Measurements from ENCODE around the gene ADAMTSL3.

Gene ADAMTSL3

DNA sequence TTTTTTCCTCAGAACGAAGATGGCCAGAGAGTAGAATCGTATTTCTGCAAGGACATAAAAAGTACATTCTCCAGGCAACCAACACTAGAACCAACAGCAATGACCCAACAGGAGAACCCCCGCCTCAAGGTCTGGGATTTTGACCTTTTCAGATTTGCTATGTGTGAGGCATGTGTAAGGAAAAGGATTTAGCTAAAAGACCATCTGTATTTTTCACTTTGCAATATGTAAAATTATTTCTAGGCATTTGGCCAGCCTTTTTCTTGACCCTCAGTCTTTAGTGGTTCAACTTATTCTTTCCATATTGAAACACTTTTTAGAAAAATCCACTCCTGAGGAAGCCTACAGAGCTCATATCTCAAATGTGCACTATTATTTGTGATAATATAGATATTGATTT is 362.4 kb downstream of the ADAMTSL3 start:
- Histone ChIP-seq H3K18ac (ENCODE audit: low read length) (no peak overlapping the region), H3K23ac (ENCODE audit: low read length) (no peak overlapping the region), H2BK5ac (ENCODE audit: low read length) (no peak overlapping the region), H2BK120ac (ENCODE audit: low read depth, low read length) (no peak overlapping the region), H3K4ac (ENCODE audit: low read depth, low read length) (no peak overlapping the region), H3K9ac (ENCODE audit: low read length) (no peak overlapping the region), H3K79me1 (ENCODE audit: low read length) (no peaks in the 10 kb centered on the region), H4K8ac (ENCODE audit: low read depth, low read length) (no peak overlapping the region), H4K5ac (ENCODE audit: low read length) (no peak overlapping the region), H3K27me3 (ENCODE audit: insufficient read depth, low read length, poor library complexity) (no peaks in the 10 kb centered on the region), H3K4me1 (ENCODE audit: control insufficient read depth, low read depth, low read length) (no peaks in the 10 kb centered on the region), H2BK15ac (replicated peaks; ENCODE audit: low read depth) (no peak overlapping the region), H2AK5ac (ENCODE audit: low read length) (no peak overlapping the region), H3K56ac (ENCODE audit: low read length) (no peak overlapping the region), H3K4me3 (ENCODE audit: low read length) (no peak overlapping the region), H3K79me2 (ENCODE audit: control insufficient read depth, insufficient read depth, low read length) (no peaks in the 10 kb centered on the region), H3K27ac (ENCODE audit: low read depth, low read length) (no peak overlapping the region), H3K36me3 (ENCODE audit: control insufficient read depth, insufficient read depth, low read length) (no peaks in the 10 kb centered on the region), H3K4me2 (ENCODE audit: low read length) (no peak overlapping the region)
- DNase-seq = no peak
- WGBS (ENCODE audit: extremely low coverage, insufficient coverage, low lambda C conversion rate) = no CpG with 5 or more reads among the region's 3 CpGs

DNA sequence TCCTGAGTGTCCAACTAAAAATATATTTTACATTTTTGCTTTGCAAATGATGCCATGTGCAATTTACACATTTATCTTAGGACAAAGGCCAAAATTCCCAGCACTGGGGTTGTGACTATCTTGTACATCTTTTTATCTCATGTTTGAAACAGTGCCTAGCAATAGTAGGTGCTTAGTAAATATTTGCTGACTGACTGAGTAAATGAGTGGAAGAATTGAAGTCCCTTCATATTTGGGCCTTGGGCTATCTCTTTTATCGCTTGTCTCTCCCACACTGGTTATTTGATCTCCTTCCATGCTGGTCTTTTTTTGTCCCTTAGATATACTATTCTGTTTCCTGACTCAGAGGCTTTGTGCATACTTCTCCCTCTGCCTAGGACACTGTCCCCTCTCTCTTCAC is 368.6 kb downstream of the ADAMTSL3 start:
- Histone ChIP-seq H3K36me3 (ENCODE audit: control insufficient read depth, insufficient read depth, low read length) (no peaks in the 10 kb centered on the region), H3K27me3 (ENCODE audit: insufficient read depth, low read length, poor library complexity) (no peaks in the 10 kb centered on the region)

DNA sequence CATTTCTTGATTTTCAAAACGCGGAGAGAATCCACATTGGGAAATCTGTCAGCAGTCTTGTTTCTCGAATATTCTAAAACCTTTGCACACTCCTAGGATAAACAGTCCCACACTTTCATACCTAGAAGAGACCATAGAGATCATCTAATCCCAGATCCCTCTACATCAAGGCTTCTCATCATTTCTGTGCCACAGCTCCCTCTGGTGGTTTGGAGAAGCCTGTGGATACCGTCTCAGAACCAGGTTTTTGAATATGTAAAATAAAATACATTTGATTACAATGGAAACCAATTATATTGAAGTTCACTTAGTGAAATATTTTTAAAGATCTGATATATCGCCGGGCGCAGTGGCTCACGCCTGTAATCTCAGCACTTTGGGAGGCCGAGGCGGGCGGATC is 369.7 kb downstream of the ADAMTSL3 start:
- Histone ChIP-seq H3K9ac (ENCODE audit: low read length) (no peak overlapping the region), H2BK120ac (ENCODE audit: low read depth, low read length) (no peak overlapping the region), H3K56ac (ENCODE audit: low read length) (no peak overlapping the region), H3K79me1 (ENCODE audit: low read length) (no peaks in the 10 kb centered on the region), H3K4me3 (ENCODE audit: low read length) (no peak overlapping the region), H3K4ac (ENCODE audit: low read depth, low read length) (no peak overlapping the region), H3K23ac (ENCODE audit: low read length) (no peak overlapping the region), H4K5ac (ENCODE audit: low read length) (no peak overlapping the region), H2BK5ac (ENCODE audit: low read length) (no peak overlapping the region), H3K18ac (ENCODE audit: low read length) (no peak overlapping the region), H3K27ac (ENCODE audit: low read depth, low read length) (no peak overlapping the region), H3K36me3 (ENCODE audit: control insufficient read depth, insufficient read depth, low read length) (no peaks in the 10 kb centered on the region), H3K27me3 (ENCODE audit: insufficient read depth, low read length, poor library complexity) (no peaks in the 10 kb centered on the region), H3K79me2 (ENCODE audit: control insufficient read depth, insufficient read depth, low read length) (no peaks in the 10 kb centered on the region), H4K8ac (ENCODE audit: low read depth, low read length) (no peak overlapping the region), H3K4me2 (ENCODE audit: low read length) (no peak overlapping the region), H2AK5ac (ENCODE audit: low read length) (no peak overlapping the region), H2BK15ac (replicated peaks; ENCODE audit: low read depth) (no peak overlapping the region), H3K4me1 (ENCODE audit: control insufficient read depth, low read depth, low read length) (no peaks in the 10 kb centered on the region)
- DNase-seq = peak; percentile 57
- no CpG with 5 or more reads among the region's 11 CpGs for WGBS (ENCODE audit: extremely low coverage, insufficient coverage, low lambda C conversion rate)

More for the DNA sequence above, 368.6 kb downstream of the ADAMTSL3 start:
- no CpG with 5 or more reads among the region's 1 CpG for WGBS (ENCODE audit: extremely low coverage, insufficient coverage, low lambda C conversion rate)
- H3K79me1 ChIP-seq (ENCODE audit: low read length) = no peaks in the 10 kb centered on the region
- H2AK5ac ChIP-seq (ENCODE audit: low read length) = no peak overlapping the region
- H3K27ac ChIP-seq (ENCODE audit: low read depth, low read length) = no peak overlapping the region
- no peak for DNase-seq
- no peak overlapping the region for H3K56ac ChIP-seq (ENCODE audit: low read length)
- H3K4me3 ChIP-seq (ENCODE audit: low read length) = no peak overlapping the region
- H3K23ac ChIP-seq (ENCODE audit: low read length) = no peak overlapping the region
- H4K8ac ChIP-seq (ENCODE audit: low read depth, low read length) = no peak overlapping the region
- no peak overlapping the region for H2BK5ac ChIP-seq (ENCODE audit: low read length)
- H3K4me1 ChIP-seq (ENCODE audit: control insufficient read depth, low read depth, low read length) = no peaks in the 10 kb centered on the region
- H3K9ac ChIP-seq (ENCODE audit: low read length) = no peak overlapping the region
- H3K4me2 ChIP-seq (ENCODE audit: low read length) = no peak overlapping the region
- no peak overlapping the region for H4K5ac ChIP-seq (ENCODE audit: low read length)
- no peak overlapping the region for H2BK120ac ChIP-seq (ENCODE audit: low read depth, low read length)
- H3K18ac ChIP-seq (ENCODE audit: low read length) = no peak overlapping the region
- no peaks in the 10 kb centered on the region for H3K79me2 ChIP-seq (ENCODE audit: control insufficient read depth, insufficient read depth, low read length)
- no peak overlapping the region for H3K4ac ChIP-seq (ENCODE audit: low read depth, low read length)
- no peak overlapping the region for H2BK15ac ChIP-seq (replicated peaks; ENCODE audit: low read depth)

DNA sequence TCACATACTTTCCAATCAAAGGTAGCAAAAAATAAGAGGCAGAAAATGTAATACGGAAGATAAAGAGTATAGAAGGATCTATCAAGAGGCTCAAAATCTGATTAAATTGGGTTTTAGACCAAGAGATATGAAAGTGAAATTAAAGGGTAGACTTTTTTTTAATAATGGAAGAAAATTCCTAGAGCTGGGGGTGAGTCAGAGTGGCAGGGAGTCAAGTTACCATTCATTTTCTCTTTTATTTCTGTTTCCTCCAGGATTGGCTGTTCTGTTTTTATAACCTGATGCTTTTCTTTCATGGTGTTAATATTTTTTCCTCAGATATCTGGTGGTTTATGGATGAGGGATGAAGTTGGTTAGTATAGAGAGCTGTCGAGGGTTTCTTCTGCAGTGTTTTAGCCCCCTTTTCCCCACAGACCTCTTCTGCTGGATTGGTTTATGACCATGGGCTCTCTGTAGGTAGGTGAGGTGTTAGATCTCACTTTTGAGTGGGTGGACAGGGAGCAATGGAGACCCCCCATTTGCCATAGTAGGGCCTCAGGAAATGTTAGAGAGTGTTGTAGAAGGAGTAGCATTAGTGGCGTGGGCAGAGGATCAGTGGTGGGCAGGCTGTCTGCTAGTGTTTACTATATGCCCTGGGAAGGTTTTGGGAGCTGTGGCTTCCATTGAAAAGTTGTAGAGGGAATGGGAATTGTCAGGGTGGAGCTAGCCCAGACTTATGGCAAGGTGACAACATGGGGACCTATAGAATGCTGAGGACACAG is 380.1 kb downstream of the ADAMTSL3 start:
- no peak overlapping the region for H3K4me2 ChIP-seq (ENCODE audit: low read length)
- no peaks in the 10 kb centered on the region for H3K79me2 ChIP-seq (ENCODE audit: control insufficient read depth, insufficient read depth, low read length)
- no peak overlapping the region for H4K8ac ChIP-seq (ENCODE audit: low read depth, low read length)
- H3K4ac ChIP-seq (ENCODE audit: low read depth, low read length) = no peak overlapping the region
- H3K4me3 ChIP-seq (ENCODE audit: low read length) = no peak overlapping the region
- no peak overlapping the region for H3K27ac ChIP-seq (ENCODE audit: low read depth, low read length)
- no peak overlapping the region for H2BK5ac ChIP-seq (ENCODE audit: low read length)
- no peak for DNase-seq
- H3K79me1 ChIP-seq (ENCODE audit: low read length) = no peaks in the 10 kb centered on the region
- no peak overlapping the region for H3K18ac ChIP-seq (ENCODE audit: low read length)
- no peaks in the 10 kb centered on the region for H3K4me1 ChIP-seq (ENCODE audit: control insufficient read depth, low read depth, low read length)
- no peak overlapping the region for H2AK5ac ChIP-seq (ENCODE audit: low read length)
- H2BK120ac ChIP-seq (ENCODE audit: low read depth, low read length) = no peak overlapping the region
- no peaks in the 10 kb centered on the region for H3K36me3 ChIP-seq (ENCODE audit: control insufficient read depth, insufficient read depth, low read length)
- H3K9ac ChIP-seq (ENCODE audit: low read length) = no peak overlapping the region
- no peaks in the 10 kb centered on the region for H3K27me3 ChIP-seq (ENCODE audit: insufficient read depth, low read length, poor library complexity)
- H4K5ac ChIP-seq (ENCODE audit: low read length) = no peak overlapping the region
- no CpG with 5 or more reads among the region's 3 CpGs for WGBS (ENCODE audit: extremely low coverage, insufficient coverage, low lambda C conversion rate)
- H3K56ac ChIP-seq (ENCODE audit: low read length) = no peak overlapping the region
- H2BK15ac ChIP-seq (replicated peaks; ENCODE audit: low read depth) = no peak overlapping the region
- H3K23ac ChIP-seq (ENCODE audit: low read length) = no peak overlapping the region

DNA sequence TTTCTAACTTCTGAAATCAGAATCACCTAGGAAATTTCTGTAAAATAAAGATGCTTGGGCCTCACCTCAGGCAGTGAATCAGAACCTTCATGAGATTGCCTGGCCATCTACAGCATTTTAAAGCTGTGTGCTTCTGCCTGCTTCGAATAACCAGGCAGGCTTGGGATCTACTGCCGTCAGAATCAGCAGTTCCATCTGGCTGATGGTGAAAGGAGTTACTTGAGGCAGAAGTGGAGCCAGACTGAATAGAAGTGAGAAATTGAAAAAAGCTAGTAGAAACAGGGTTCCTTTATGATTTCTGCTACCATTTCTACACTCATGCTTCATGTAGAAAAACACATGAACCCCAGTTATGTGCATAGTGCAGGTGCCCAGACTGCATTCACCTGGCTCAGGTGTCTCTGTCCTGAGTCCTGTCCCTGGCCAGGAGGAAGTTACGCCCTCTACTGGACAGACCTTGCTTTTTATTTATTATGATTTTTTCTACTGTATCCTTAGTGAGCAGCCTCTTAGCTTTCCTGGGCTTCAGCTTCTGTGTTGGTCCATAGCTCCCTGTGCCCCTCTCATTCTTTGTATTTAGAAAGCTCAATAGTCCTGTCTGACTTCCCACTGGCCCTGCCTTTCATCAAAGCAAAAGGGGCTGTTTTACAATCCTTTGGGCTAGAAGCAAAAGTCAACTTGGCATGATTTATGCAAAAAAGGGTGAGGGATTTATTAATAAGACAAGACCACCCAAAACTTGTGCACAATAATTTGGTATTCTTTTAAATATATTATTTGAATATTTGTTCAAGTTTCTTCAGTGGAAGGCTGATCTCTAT is 380.9 kb downstream of the ADAMTSL3 start:
- H3K79me1 ChIP-seq (ENCODE audit: low read length) = no peaks in the 10 kb centered on the region
- H3K9ac ChIP-seq (ENCODE audit: low read length) = no peak overlapping the region
- H3K36me3 ChIP-seq (ENCODE audit: control insufficient read depth, insufficient read depth, low read length) = no peaks in the 10 kb centered on the region
- no CpG with 5 or more reads among the region's 3 CpGs for WGBS (ENCODE audit: extremely low coverage, insufficient coverage, low lambda C conversion rate)
- DNase-seq = peak; percentile 65
- no peak overlapping the region for H3K23ac ChIP-seq (ENCODE audit: low read length)
- no peak overlapping the region for H3K4ac ChIP-seq (ENCODE audit: low read depth, low read length)
- no peak overlapping the region for H3K27ac ChIP-seq (ENCODE audit: low read depth, low read length)
- no peak overlapping the region for H3K4me3 ChIP-seq (ENCODE audit: low read length)
- no peak overlapping the region for H4K5ac ChIP-seq (ENCODE audit: low read length)
- H2BK120ac ChIP-seq (ENCODE audit: low read depth, low read length) = no peak overlapping the region
- H3K27me3 ChIP-seq (ENCODE audit: insufficient read depth, low read length, poor library complexity) = no peaks in the 10 kb centered on the region
- no peak overlapping the region for H2BK5ac ChIP-seq (ENCODE audit: low read length)
- no peak overlapping the region for H2AK5ac ChIP-seq (ENCODE audit: low read length)
- H3K4me2 ChIP-seq (ENCODE audit: low read length) = no peak overlapping the region
- H3K18ac ChIP-seq (ENCODE audit: low read length) = no peak overlapping the region
- no peak overlapping the region for H4K8ac ChIP-seq (ENCODE audit: low read depth, low read length)
- no peak overlapping the region for H2BK15ac ChIP-seq (replicated peaks; ENCODE audit: low read depth)
- no peak overlapping the region for H3K56ac ChIP-seq (ENCODE audit: low read length)
- no peaks in the 10 kb centered on the region for H3K79me2 ChIP-seq (ENCODE audit: control insufficient read depth, insufficient read depth, low read length)
- H3K4me1 ChIP-seq (ENCODE audit: control insufficient read depth, low read depth, low read length) = no peaks in the 10 kb centered on the region
